ENCODE results near the gene EARS2.

The EARS2 gene

GRCh38 chr16:23482778-23483177, 74.4 kb downstream of the EARS2 start:
- DNase-seq (ENCODE audit: low read depth in 3 of 3) = no peak

- DNase-seq (ENCODE audit: low read depth in 3 of 3) = no peak
Observed at GRCh38 chr16:23480257-23480656, 76.9 kb downstream of the EARS2 start.

GRCh38 chr16:23479138-23479537, 78.0 kb downstream of the EARS2 start:
- DNase-seq (ENCODE audit: low read depth in 3 of 3) = no peak

- DNase-seq (ENCODE audit: low read depth in 3 of 3) = no peak
Observed at GRCh38 chr16:23478566-23478965, 78.6 kb downstream of the EARS2 start.

- DNase-seq (ENCODE audit: low read depth in 3 of 3) = no peak
Observed at GRCh38 chr16:23476289-23476688, 80.9 kb downstream of the EARS2 start.

All from stimulated activated CD4-positive, alpha-beta T cell treated with anti-CD3 and anti-CD28 coated beads, TNF-alpha, amount 100 ng/mL, for 48 hours (primary cell).